Activated naive CD8-positive, alpha-beta T cell treated with anti-CD3 and anti-CD28 coated beads, Interleukin-2, amount 10 ng/mL, durations not matched to agents 7 days and 5 days (primary cell): ENCODE results near the gene APBB2. TPM values are rescaled to one million over a fixed set of nuclear protein-coding genes. Genes with fewer than 3 reads are reported as not detected.

Experiments used
- ATAC-seq: fragments of 150-1000 bp; cut with Tn5 transposase; one replicate; pipeline ENCODE4 v1.10.0; 2021; ENCODE audit warnings: low read depth, moderate library complexity
- POLR2A ChIA-PET: fragments of 350-600 bp; sonication (Branson Sonifier 250); formaldehyde crosslinking; loops from one replicate; lab custom pipeline; 2021; ENCODE audit warnings: antibody characterized with exemption; lab: Charles Lee
- DNase-seq: peaks from one replicate; pipeline ENCODE4 v3.0.0; 2021
- H3K27ac Mint-ChIP-seq: one replicate; pipeline ENCODE4 v1.8.0; 2022; ENCODE audit warnings: mild to moderate bottlenecking, mixed read lengths
- H3K27me3 Mint-ChIP-seq: one replicate; pipeline ENCODE4 v1.8.0; 2022; ENCODE audit warnings: mild to moderate bottlenecking, moderate library complexity, mixed read lengths
- H3K36me3 Mint-ChIP-seq: one replicate; pipeline ENCODE4 v1.8.0; 2021; ENCODE audit warnings: mild to moderate bottlenecking, mixed read lengths
- H3K4me1 Mint-ChIP-seq: one replicate; pipeline ENCODE4 v1.8.0; 2021; ENCODE audit warnings: mixed read lengths
- H3K4me3 Mint-ChIP-seq: one replicate; pipeline ENCODE4 v1.8.0; 2022; ENCODE audit warnings: mild to moderate bottlenecking, moderate library complexity, mixed read lengths
- H3K9me3 Mint-ChIP-seq: one replicate; pipeline ENCODE4 v1.8.0; 2021; ENCODE audit warnings: mixed read lengths
- total RNA-seq, 2 experiments: library from RNA; stranded (reverse); gene quantifications; one replicate each; pipeline ENCODE4 v1.2.3, GENCODE V29; 2021

The APBB2 gene
- total RNA-seq, 2 experiments from 2014 or later, result 0.96 to 2.0 TPM

- POLR2A ChIA-PET, result interaction anchor here (0.6 kb wide), 1 partner anchor 310 kb away, joined by 3 read pairs; no protein-coding TSS in a partner anchor
- H3K4me3 Mint-ChIP-seq, result no peak overlapping the region
- DNase-seq, result no peak
- peaks cover 3% of the 10 kb centered on the region for H3K27me3 Mint-ChIP-seq
- no peaks in the 10 kb centered on the region for H3K4me1 Mint-ChIP-seq
- no peaks in the 10 kb centered on the region for H3K9me3 Mint-ChIP-seq
- no peak overlapping the region for H3K27ac Mint-ChIP-seq
- ATAC-seq, result no peak
- no peaks in the 10 kb centered on the region for H3K36me3 Mint-ChIP-seq
Observed at GRCh38 chr4:41232406-41232805, 18.1 kb upstream of the APBB2 start.

GRCh38 chr4:41227902-41228301, 13.6 kb upstream of the APBB2 start:
- peaks cover 16% of the 10 kb centered on the region for H3K27me3 Mint-ChIP-seq
- ATAC-seq, result no peak
- H3K4me3 Mint-ChIP-seq, result no peak overlapping the region
- no peaks in the 10 kb centered on the region for H3K9me3 Mint-ChIP-seq
- no peak for DNase-seq
- no peak overlapping the region for H3K27ac Mint-ChIP-seq
- H3K36me3 Mint-ChIP-seq, result no peaks in the 10 kb centered on the region
- POLR2A ChIA-PET, result no interaction called here
- H3K4me1 Mint-ChIP-seq, result no peaks in the 10 kb centered on the region

DNA sequence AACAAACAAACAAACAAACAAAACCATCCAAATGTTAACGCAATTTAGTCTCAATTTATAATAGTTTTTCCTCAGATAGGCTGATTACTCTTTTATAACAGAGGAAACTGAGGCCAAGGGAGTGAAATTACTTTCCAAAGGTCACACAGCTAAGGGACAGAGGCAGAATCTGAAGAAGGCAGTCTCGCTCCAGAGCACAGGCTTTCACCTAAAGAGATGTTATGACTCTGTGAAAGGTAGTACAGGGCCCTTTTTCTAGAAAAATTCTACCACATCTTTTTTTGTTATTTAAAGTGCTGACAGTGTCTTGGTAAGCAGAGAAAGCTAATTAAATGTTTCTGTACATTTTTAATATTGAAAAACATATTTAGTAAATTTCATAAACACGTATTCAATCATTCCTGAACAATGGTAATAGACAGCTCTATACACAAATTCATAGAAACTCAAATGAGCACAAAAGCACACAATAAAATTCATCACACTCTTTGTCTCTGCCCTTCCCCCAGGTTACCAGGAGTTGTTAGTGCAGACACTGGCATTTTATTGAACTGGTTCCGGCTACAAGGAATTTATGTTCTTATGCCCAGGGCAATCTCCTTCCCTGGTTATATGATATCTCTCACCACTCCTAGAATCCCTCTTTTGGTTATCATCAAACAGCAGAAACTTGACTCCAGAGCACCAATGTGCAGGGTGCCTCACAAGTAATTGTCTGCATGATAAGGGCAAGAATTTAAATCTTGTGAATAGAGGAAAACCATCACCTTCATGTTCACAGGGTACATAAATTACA, 7.7 kb upstream of the APBB2 start:
- H3K27ac Mint-ChIP-seq, result no peak overlapping the region
- H3K27me3 Mint-ChIP-seq, result peaks cover 38% of the 10 kb centered on the region
- ATAC-seq, result no peak
- no peak for DNase-seq
- POLR2A ChIA-PET, result no interaction called here
- no peak overlapping the region for H3K4me3 Mint-ChIP-seq
- H3K36me3 Mint-ChIP-seq, result no peaks in the 10 kb centered on the region
- peaks cover under 1% of the 10 kb centered on the region for H3K4me1 Mint-ChIP-seq
- H3K9me3 Mint-ChIP-seq, result no peaks in the 10 kb centered on the region

- Mint-ChIP-seq H3K27ac (no peak overlapping the region), H3K4me1 (peaks cover 16% of the 10 kb centered on the region)
Observed at GRCh38 chr4:41219421-41219950, 5.1 kb upstream of the APBB2 start.

DNA sequence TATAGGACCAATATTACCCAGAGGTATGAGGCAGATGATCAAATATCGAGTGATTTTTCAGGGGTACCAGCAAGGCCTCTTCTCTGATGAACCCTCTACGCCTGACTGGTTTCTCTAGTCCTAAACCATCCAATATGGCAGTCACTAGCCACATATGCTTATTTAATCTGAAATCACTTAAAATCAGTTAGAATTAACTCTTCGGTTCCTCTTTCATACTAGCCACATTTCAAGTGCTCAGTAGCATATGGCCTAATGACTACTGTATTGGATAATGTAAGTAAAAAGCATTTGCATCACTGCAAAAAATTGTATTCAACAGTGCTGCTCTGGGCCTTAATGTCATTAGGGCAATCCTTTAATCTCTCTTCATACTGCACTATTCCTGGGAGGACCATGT, 4.4 kb upstream of the APBB2 start:
- ATAC-seq (no peak), DNase-seq (no peak)
- peaks cover 16% of the 10 kb centered on the region for H3K4me1 Mint-ChIP-seq
- H3K36me3 Mint-ChIP-seq, result no peaks in the 10 kb centered on the region
- H3K4me3 Mint-ChIP-seq, result no peak overlapping the region
- H3K27me3 Mint-ChIP-seq, result peaks cover 54% of the 10 kb centered on the region
- POLR2A ChIA-PET, result no interaction called here
- H3K27ac Mint-ChIP-seq, result no peak overlapping the region
- H3K9me3 Mint-ChIP-seq, result no peaks in the 10 kb centered on the region

More at GRCh38 chr4:41219421-41219950, 5.1 kb upstream of the APBB2 start:
- no peaks in the 10 kb centered on the region for H3K36me3 Mint-ChIP-seq
- no peaks in the 10 kb centered on the region for H3K9me3 Mint-ChIP-seq
- no peak for DNase-seq
- ATAC-seq, result no peak
- POLR2A ChIA-PET, result no interaction called here
- H3K27me3 Mint-ChIP-seq, result peaks cover 54% of the 10 kb centered on the region
- no peak overlapping the region for H3K4me3 Mint-ChIP-seq

DNA sequence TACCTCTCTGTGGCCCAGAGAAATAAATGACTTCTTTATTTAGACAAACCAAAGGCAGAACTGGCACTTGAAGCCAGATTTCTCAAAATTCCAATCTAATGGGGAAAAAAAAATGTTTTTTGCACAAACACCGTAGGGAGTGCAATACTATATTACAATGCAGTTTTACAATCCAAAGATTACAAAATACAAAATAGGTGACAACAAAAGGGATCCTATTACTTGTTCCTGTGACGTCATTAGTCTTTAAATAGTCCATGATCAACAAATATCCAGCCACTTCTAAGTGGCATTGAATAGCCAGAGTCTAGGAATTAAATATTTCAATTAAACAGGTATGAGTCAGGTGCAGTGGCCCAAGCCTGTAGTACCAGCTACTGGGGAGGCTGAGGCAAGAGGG, 3.0 kb upstream of the APBB2 start:
- POLR2A ChIA-PET, result no interaction called here
- H3K4me3 Mint-ChIP-seq, result no peak overlapping the region
- H3K4me1 Mint-ChIP-seq, result peaks cover 26% of the 10 kb centered on the region

DNA sequence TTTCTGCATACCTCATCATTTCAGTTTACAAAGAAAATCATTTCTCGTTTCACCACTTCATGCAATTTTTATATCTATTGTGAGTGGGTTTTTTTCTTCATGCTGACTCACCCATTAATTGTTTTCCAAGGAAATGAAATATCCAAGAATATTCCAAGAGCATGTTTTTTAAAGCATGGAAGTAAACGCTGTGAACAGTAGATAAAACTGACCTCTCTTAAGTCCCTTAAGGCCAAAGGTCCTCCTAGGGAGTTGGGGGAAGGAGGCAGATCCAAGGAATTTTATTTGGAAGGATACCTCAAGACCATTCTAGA, 2.6 kb upstream of the APBB2 start:
- no peaks in the 10 kb centered on the region for H3K36me3 Mint-ChIP-seq
- H3K4me1 Mint-ChIP-seq, result peaks cover 26% of the 10 kb centered on the region
- DNase-seq, result no peak
- H3K27ac Mint-ChIP-seq, result peak overlapping the region; percentile 84
- no peaks in the 10 kb centered on the region for H3K9me3 Mint-ChIP-seq
- no peak for ATAC-seq
- POLR2A ChIA-PET, result no interaction called here
- peak overlapping the region; percentile 83 for H3K4me3 Mint-ChIP-seq
- peaks cover 58% of the 10 kb centered on the region for H3K27me3 Mint-ChIP-seq

More for the DNA sequence above, 3.0 kb upstream of the APBB2 start:
- Mint-ChIP-seq H3K27me3 (peaks cover 57% of the 10 kb centered on the region), H3K36me3 (no peaks in the 10 kb centered on the region), H3K9me3 (no peaks in the 10 kb centered on the region), H3K27ac (no peak overlapping the region)
- DNase-seq (no peak), ATAC-seq (no peak)

DNA sequence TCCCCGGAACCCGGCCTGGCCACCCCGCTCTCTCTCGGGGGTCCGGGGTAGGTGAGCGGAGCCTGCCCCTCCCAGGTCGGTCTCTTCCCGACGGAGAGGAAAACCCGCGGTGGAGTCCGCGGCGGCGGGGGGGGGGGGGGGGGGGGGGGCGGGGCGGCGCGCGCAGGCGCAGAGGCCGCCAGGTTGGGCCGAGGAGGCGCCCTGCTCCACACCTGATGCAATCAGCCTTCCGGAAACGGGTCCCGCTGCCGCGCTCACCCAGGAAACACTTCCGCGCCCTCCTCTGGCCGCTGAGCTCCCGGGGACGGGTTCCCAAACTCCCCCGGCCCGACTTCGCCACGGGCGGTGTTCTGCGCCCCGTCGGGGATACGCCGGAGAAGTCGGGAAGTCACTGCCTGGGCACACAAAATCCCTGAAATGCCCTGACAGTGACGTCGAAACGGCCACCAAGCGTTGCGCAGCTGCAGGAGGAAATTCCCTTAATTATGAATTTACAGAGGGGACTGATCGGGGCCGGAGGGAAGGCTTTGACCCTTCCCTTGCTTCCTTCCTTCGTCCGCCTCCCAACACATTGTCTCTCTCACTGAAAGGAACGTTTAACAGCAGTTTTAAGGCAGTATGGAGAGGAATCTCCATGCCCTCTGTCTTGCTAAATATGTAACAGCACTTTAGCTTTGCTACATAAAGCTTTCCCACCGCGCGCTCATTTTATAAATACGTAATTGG, 2.1 kb upstream of the APBB2 start:
- Mint-ChIP-seq H3K27me3 (peaks cover 59% of the 10 kb centered on the region), H3K9me3 (no peaks in the 10 kb centered on the region), H3K4me3 (peak overlapping the region; percentile 83), H3K27ac (peak overlapping the region; percentile 84), H3K36me3 (no peaks in the 10 kb centered on the region), H3K4me1 (peaks cover 26% of the 10 kb centered on the region)
- peak; percentile 77 for DNase-seq
- POLR2A ChIA-PET, result no interaction called here
- peak; percentile 76 for ATAC-seq

- no peaks in the 10 kb centered on the region for H3K9me3 Mint-ChIP-seq
- peak overlapping the region; percentile 75 for H3K4me3 Mint-ChIP-seq
- H3K4me1 Mint-ChIP-seq, result peaks cover 26% of the 10 kb centered on the region
- peak overlapping the region; percentile 76 for H3K27ac Mint-ChIP-seq
- POLR2A ChIA-PET, result no interaction called here
- no peak for DNase-seq
- peaks cover 57% of the 10 kb centered on the region for H3K27me3 Mint-ChIP-seq
- no peak for ATAC-seq
- H3K36me3 Mint-ChIP-seq, result no peaks in the 10 kb centered on the region
Observed at GRCh38 chr4:41215969-41216293, 1.6 kb upstream of the APBB2 start.

DNA sequence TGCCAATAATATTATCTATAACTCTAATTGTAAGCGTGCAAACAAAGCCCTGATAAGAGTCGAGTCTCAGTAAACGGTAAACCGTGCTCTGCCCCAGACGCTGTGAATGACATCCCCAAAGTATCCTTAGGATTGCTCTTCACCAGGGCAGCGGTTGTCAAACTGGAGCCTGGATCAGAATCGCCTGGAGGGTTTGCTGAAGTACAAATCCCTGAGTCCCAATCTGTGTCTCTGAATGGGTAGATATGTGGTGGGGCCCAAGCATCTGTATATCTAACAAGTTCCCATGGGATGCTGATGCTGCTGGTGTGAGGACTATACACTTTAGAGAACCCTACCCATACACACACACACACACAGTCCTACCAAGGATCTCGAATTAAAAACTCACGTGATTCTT, 813 bp upstream of the APBB2 start:
- peaks cover 55% of the 10 kb centered on the region for H3K27me3 Mint-ChIP-seq
- peak overlapping the region; percentile 64 for H3K4me3 Mint-ChIP-seq
- peaks cover 26% of the 10 kb centered on the region for H3K4me1 Mint-ChIP-seq
- POLR2A ChIA-PET, result no interaction called here
- H3K36me3 Mint-ChIP-seq, result no peaks in the 10 kb centered on the region
- ATAC-seq (no peak), DNase-seq (no peak)
- no peaks in the 10 kb centered on the region for H3K9me3 Mint-ChIP-seq
- no peak overlapping the region for H3K27ac Mint-ChIP-seq

GRCh38 chr4:41214825-41215146, 444 bp upstream of the APBB2 start:
- POLR2A ChIA-PET, result interaction anchor here (1.0 kb wide), 1 partner anchor 289 kb away, joined by 3 read pairs; no protein-coding TSS in a partner anchor
- no peak overlapping the region for H3K27ac Mint-ChIP-seq
- no peaks in the 10 kb centered on the region for H3K36me3 Mint-ChIP-seq
- DNase-seq, result no peak
- no peaks in the 10 kb centered on the region for H3K9me3 Mint-ChIP-seq
- H3K4me1 Mint-ChIP-seq, result peaks cover 26% of the 10 kb centered on the region
- ATAC-seq, result no peak
- peak overlapping the region; percentile 64 for H3K4me3 Mint-ChIP-seq
- H3K27me3 Mint-ChIP-seq, result peaks cover 56% of the 10 kb centered on the region

- Mint-ChIP-seq H3K27ac (no peak overlapping the region), H3K4me3 (peak overlapping the region; percentile 87), H3K27me3 (peaks cover 51% of the 10 kb centered on the region), H3K36me3 (no peaks in the 10 kb centered on the region), H3K4me1 (peaks cover 26% of the 10 kb centered on the region), H3K9me3 (no peaks in the 10 kb centered on the region)
- ATAC-seq (no peak), DNase-seq (no peak)
- POLR2A ChIA-PET, result interaction anchor here (1.0 kb wide), 1 partner anchor 288 kb away, joined by 3 read pairs; no protein-coding TSS in a partner anchor
Observed at GRCh38 chr4:41213625-41214135, 662 bp downstream of the APBB2 start.

GRCh38 chr4:41212616-41213203, 1.6 kb downstream of the APBB2 start:
- Mint-ChIP-seq H3K36me3 (no peaks in the 10 kb centered on the region), H3K9me3 (no peaks in the 10 kb centered on the region), H3K27ac (no peak overlapping the region), H3K4me3 (peak overlapping the region; percentile 87), H3K4me1 (peaks cover 26% of the 10 kb centered on the region), H3K27me3 (peaks cover 44% of the 10 kb centered on the region)
- POLR2A ChIA-PET, result no interaction called here
- DNase-seq, result no peak
- ATAC-seq, result no peak
